NCI-H1417 treated with DMSO at 0.1 percent for 48 hours (cell line): ENCODE data around the gene ZNF770.

Source experiments
- DNase-seq: peaks from one replicate; lab custom pipeline; 2025; lab: John Stamatoyannopoulos, UW

ZNF770 gene

GRCh38 chr15:34988027-34988902 lies at the start of gene ZNF770:
Gene ZNF770 (minus strand): TSS chr15:34988287. CDS start chr15:34983434, 4,853 bp downstream.
- DNase-seq = peak; percentile 79

GRCh38 chr15:35028235-35028984 lies 40.3 kb upstream of the ZNF770 start:
- no peak for DNase-seq

- no peak for DNase-seq
These were observed 35.7 kb upstream of the ZNF770 start for GRCh38 chr15:35023804-35024203.

- DNase-seq = no peak
These were observed 32.9 kb upstream of the ZNF770 start for GRCh38 chr15:35020974-35021373.

- DNase-seq = no peak
These were observed 31.6 kb upstream of the ZNF770 start for GRCh38 chr15:35019404-35020327.

GRCh38 chr15:35014241-35014640 lies 26.2 kb upstream of the ZNF770 start:
- no peak for DNase-seq

- no peak for DNase-seq
These were observed 25.3 kb upstream of the ZNF770 start for GRCh38 chr15:35013370-35013769.

GRCh38 chr15:35007397-35007796 lies 19.3 kb upstream of the ZNF770 start:
- DNase-seq = no peak

- no peak for DNase-seq
These were observed 17.8 kb upstream of the ZNF770 start for GRCh38 chr15:35005933-35006332.

GRCh38 chr15:35003928-35004327 lies 15.8 kb upstream of the ZNF770 start:
- DNase-seq = no peak

- DNase-seq = no peak
These were observed 12.4 kb upstream of the ZNF770 start for GRCh38 chr15:35000511-35000910.

GRCh38 chr15:34999906-35000305 lies 11.8 kb upstream of the ZNF770 start:
- DNase-seq = no peak

- no peak for DNase-seq
These were observed 6.8 kb upstream of the ZNF770 start for GRCh38 chr15:34994925-34995324.

- DNase-seq = no peak
These were observed 5.8 kb upstream of the ZNF770 start for GRCh38 chr15:34993877-34994276.

- no peak for DNase-seq
These were observed 5.3 kb upstream of the ZNF770 start for GRCh38 chr15:34993412-34993811.

- peak; percentile 10 for DNase-seq
These were observed 469 bp downstream of the ZNF770 start for GRCh38 chr15:34987609-34988026.

GRCh38 chr15:34986771-34987480 lies 1.2 kb downstream of the ZNF770 start:
- DNase-seq = no peak

- no peak for DNase-seq
These were observed 1.8 kb downstream of the ZNF770 start for GRCh38 chr15:34986326-34986725.

GRCh38 chr15:34984889-34985630 lies 3.0 kb downstream of the ZNF770 start:
- DNase-seq = no peak

GRCh38 chr15:34976743-34977142 lies 11.3 kb downstream of the ZNF770 start:
- no peak for DNase-seq

- no peak for DNase-seq
These were observed 12.0 kb downstream of the ZNF770 start for GRCh38 chr15:34976073-34976472.
